Left lung (tissue), 10 donors: ENCODE results near the gene GNB1L. TPM values are rescaled to one million over a fixed set of nuclear protein-coding genes. Genes with fewer than 3 reads are reported as not detected.

ENCODE experiments used
- ATAC-seq: fragments of 200-7000 bp; cut with Tn5 transposase; one replicate; pipeline ENCODE4 v1.9.1; 2020; ENCODE audit warnings: moderate library complexity
- DNase-seq, 4 donors: peaks; one replicate each; pipeline ENCODE4 v3.0.0-alpha.2; 2013 to 2020
- H3K27ac ChIP-seq, 2 donors: fragments of 200-600 bp; sonication (generic) in 1 of 2; one replicate each; pipeline versions ENCODE4 v1.5.0 to v1.8.0; 2020 to 2021
- H3K27me3 ChIP-seq, 2 donors: fragments of 200-600 bp; sonication (generic) in 1 of 2; one replicate each; pipeline versions ENCODE4 v1.5.0 to v1.8.0; 2020 to 2021
- H3K36me3 ChIP-seq, 2 donors: fragments of 200-600 bp; sonication (generic) in 1 of 2; one replicate each; pipeline versions ENCODE4 v1.5.0 to v1.8.0; 2020 to 2021
- H3K4me1 ChIP-seq, 2 donors: fragments of 200-600 bp; one replicate each; pipeline ENCODE4 v1.8.0; 2021
- H3K4me3 ChIP-seq, 2 donors: fragments of 200-600 bp; sonication (generic) in 1 of 2; one replicate each; pipeline versions ENCODE4 v1.5.0 to v1.8.0; 2020 to 2021; ENCODE audit warnings: mild to moderate bottlenecking in 1 of 2
- H3K9me3 ChIP-seq, 2 donors: fragments of 200-600 bp; sonication (generic) in 1 of 2; one replicate each; pipeline versions ENCODE4 v1.5.0 to v1.8.0; 2020 to 2021
- CTCF ChIP-seq, 2 donors: fragments of 200-600 bp; sonication (generic) in 1 of 2; IDR thresholded peaks; one replicate each; pipeline versions ENCODE4 v1.5.0 to v1.8.0; 2021; ENCODE audit warnings: antibody characterized with exemption in 2 of 2
- intact Hi-C, 2 donors: fragments of 100-400 bp; cut with DNase I; formaldehyde crosslinking; loops; one replicate each; pipeline versions ENCODE4 v1.11.2 to v1.14.2; 2022
- polyA plus RNA-seq, 6 donors: library from polyadenylated mRNA; unstranded; fragments of 120-200 nt; gene quantifications; one replicate each; pipeline ENCODE4 v1.2.1, GENCODE V29; 2013; ENCODE audit not compliant: insufficient read length in 6 of 6
- total RNA-seq, 2 donors: library from RNA; stranded (reverse); fragmentation: NEBNext Ultra II Directional; extraction: Animal tissue kit (Norgen Biotek cat#: 25700); gene quantifications; one replicate each; pipeline ENCODE4 v1.2.1, GENCODE V29; 2021
- donor health status: DM: no; HTN: yes; CAD: no.
- donor health status: DM: no; HTN: no; CAD: no.

The GNB1L gene
- total and polyA plus RNA-seq, 8 donors, result 4.3 to 7.9 (median 5.5) TPM

- peaks cover 15 to 39% of the 10 kb centered on the region in 2 donors for H3K4me1 ChIP-seq
Measured at GRCh38 chr22:19878461-19879245, 24.0 kb upstream of the GNB1L start.

GRCh38 chr22:19877626-19878339 is 23.1 kb upstream of the GNB1L start:
- Histone ChIP-seq H3K36me3 (peaks cover 0 to 30% of the 10 kb centered on the region in 2 donors), H3K27me3 (no peaks in the 10 kb centered on the region), H3K27ac (no peak overlapping the region), H3K4me3 (no peak overlapping the region), H3K4me1 (peaks cover 16 to 40% of the 10 kb centered on the region in 2 donors), H3K9me3 (no peaks in the 10 kb centered on the region)
- DNase-seq (peak in 1 of 4 donors; percentile 61), ATAC-seq (no peak)
- TF ChIP-seq CTCF (IDR thresholded peaks at IDR 0.05), result no peak
- intact Hi-C loops, result no loop called here

More at GRCh38 chr22:19878461-19879245, 24.0 kb upstream of the GNB1L start:
- Histone ChIP-seq H3K9me3 (no peaks in the 10 kb centered on the region), H3K27me3 (no peaks in the 10 kb centered on the region), H3K36me3 (peaks cover 0 to 34% of the 10 kb centered on the region in 2 donors), H3K27ac (no peak overlapping the region), H3K4me3 (no peak overlapping the region)
- DNase-seq (peak in 1 of 4 donors; percentile 73), ATAC-seq (no peak)
- TF ChIP-seq CTCF (IDR thresholded peaks at IDR 0.05), result no peak
- intact Hi-C loops, result no loop called here

- H3K4me3 ChIP-seq, result no peak overlapping the region
- no peak overlapping the region for H3K27ac ChIP-seq
- H3K27me3 ChIP-seq, result no peaks in the 10 kb centered on the region
- intact Hi-C loops, result no loop called here
- H3K9me3 ChIP-seq, result no peaks in the 10 kb centered on the region
- H3K36me3 ChIP-seq, result peaks cover 0 to 28% of the 10 kb centered on the region in 2 donors
- DNase-seq (peak in 2 of 4 donors; percentile 30 to 58), ATAC-seq (no peak)
- peaks cover 16 to 40% of the 10 kb centered on the region in 2 donors for H3K4me1 ChIP-seq
- TF ChIP-seq CTCF (IDR thresholded peaks at IDR 0.05), result no peak
Measured at GRCh38 chr22:19876941-19877625, 22.4 kb upstream of the GNB1L start.

- Histone ChIP-seq H3K36me3 (peaks cover 0 to 28% of the 10 kb centered on the region in 2 donors), H3K9me3 (no peaks in the 10 kb centered on the region), H3K4me1 (peaks cover 16 to 35% of the 10 kb centered on the region in 2 donors), H3K4me3 (no peak overlapping the region), H3K27ac (no peak overlapping the region), H3K27me3 (no peaks in the 10 kb centered on the region)
- TF ChIP-seq CTCF (IDR thresholded peaks at IDR 0.05), result no peak
- ATAC-seq, result no peak
- DNase-seq, result peak in 2 of 4 donors; percentile 31 to 47
- intact Hi-C loops, result no loop called here
Measured at GRCh38 chr22:19876314-19876940, 21.8 kb upstream of the GNB1L start.
